WI38 (cell line): ENCODE results near the gene OSMR.

Source experiments
- H3K4me3 ChIP-seq: 2 replicates; pipeline ENCODE4 v1.5.1; 2011; ENCODE audit warnings: low read depth, mild to moderate bottlenecking, control low read depth, low read length
- TF ChIP-seq, protein P1 (sequence below): IDR thresholded peaks from 2 replicates; pipeline ENCODE4 v1.5.1; 2012; ENCODE audit warnings: low read depth, mild to moderate bottlenecking, control low read depth, low read length

Gene OSMR

DNA sequence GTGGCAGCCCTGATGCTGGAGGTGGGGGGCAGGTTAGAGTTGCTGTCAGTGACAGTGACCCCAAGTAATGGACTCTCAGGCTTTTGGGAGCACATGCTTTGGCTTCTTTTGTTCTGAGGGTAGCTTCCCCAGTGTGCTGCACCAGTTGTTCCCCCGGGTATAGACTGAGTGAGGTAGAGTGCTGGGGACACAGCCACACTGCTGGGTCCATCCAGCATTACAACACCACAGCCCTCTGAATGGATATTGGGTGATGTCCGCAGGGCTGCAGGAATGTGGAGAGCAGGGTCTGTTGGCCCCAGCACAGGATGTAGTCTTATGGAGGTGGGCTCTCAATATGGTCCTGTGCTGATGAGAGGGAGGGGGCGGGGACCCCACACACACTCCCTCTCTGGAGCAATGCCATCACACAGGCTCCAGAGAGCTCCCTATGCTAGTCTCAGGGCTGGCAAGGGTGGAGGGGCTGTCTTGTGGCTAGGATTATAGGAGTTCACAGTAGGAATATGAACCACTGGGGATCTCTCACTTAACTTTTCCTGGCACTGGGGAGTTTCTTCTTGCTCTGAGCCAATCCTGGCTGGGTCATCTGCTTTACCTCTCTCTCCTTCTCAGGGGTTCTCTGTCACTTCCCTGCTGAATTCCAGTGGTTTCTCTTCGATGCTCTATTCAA lies 20.7 kb downstream of the OSMR start:
- TF ChIP-seq, protein P1, sequence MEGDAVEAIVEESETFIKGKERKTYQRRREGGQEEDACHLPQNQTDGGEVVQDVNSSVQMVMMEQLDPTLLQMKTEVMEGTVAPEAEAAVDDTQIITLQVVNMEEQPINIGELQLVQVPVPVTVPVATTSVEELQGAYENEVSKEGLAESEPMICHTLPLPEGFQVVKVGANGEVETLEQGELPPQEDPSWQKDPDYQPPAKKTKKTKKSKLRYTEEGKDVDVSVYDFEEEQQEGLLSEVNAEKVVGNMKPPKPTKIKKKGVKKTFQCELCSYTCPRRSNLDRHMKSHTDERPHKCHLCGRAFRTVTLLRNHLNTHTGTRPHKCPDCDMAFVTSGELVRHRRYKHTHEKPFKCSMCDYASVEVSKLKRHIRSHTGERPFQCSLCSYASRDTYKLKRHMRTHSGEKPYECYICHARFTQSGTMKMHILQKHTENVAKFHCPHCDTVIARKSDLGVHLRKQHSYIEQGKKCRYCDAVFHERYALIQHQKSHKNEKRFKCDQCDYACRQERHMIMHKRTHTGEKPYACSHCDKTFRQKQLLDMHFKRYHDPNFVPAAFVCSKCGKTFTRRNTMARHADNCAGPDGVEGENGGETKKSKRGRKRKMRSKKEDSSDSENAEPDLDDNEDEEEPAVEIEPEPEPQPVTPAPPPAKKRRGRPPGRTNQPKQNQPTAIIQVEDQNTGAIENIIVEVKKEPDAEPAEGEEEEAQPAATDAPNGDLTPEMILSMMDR, result no peak
- H3K4me3 ChIP-seq, result no peak overlapping the region

GRCh38 chr5:38867032-38867398 lies 21.2 kb downstream of the OSMR start:
- no peak overlapping the region for H3K4me3 ChIP-seq
- TF ChIP-seq, protein P1, result no peak

DNA sequence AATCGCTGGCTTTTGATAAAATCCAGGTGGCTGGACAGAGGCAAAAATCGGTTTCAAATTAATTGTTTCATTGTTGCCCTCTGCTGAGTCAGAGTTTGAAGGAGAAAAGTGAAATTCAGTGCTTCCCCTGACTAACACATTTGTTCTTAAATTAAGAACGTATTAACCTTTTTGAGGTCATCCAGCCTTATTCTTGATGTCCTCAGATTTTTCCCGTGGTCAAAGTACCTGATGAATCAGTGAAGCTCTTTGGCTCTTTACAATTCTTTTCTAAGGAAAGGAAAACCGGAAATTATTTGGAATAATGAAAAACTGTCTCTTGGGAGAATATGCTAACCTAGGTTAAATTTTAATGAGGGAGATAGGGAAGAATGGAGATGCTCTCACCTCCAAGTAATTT lies 21.6 kb downstream of the OSMR start:
- no peak overlapping the region for H3K4me3 ChIP-seq
- TF ChIP-seq, protein P1, result no peak

DNA sequence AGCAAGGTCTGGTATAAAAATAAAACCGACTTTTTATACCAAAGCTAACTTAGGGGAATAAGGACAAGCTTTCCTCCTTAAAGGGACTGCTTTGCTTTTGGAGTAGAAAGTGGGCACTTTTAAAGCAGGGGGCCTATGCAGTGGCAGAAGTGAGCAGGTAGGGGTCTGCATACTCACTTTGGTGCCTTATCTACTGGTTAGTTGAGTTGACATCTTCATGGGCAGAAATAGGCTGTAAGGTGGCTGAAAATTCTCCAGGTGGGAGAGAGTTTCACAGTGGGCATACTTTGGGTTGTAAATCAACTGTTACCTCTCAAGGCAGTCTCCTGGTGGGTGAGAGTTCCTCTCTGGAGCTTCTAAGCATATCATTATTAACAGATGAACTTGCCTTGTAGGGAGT lies 24.8 kb downstream of the OSMR start:
- TF ChIP-seq, protein P1, result no peak
- no peak overlapping the region for H3K4me3 ChIP-seq

- TF ChIP-seq, protein P1, result no peak
- H3K4me3 ChIP-seq, result no peak overlapping the region
These were observed 25.3 kb downstream of the OSMR start for GRCh38 chr5:38871058-38871605.

- TF ChIP-seq, protein P1, result no peak
- no peak overlapping the region for H3K4me3 ChIP-seq
These were observed 26.2 kb downstream of the OSMR start for GRCh38 chr5:38871790-38872551.

DNA sequence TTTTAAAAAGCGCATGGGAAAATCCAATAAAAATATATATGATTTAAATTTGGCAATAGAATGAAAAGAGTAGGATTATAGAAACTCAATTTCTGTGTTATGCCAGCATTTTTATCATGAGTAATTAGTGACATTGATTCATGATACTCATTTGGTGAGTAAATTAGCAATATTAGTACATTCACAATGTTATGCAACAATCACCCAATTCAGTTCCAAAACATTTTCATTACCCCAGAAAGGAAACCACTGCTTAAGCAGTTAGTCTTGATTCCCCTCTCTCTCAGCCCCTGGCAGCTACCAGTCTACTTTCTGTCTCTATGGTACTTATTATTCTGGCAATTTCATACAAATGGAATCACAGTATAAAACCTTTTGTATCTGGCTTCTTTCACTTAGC lies 27.0 kb downstream of the OSMR start:
- TF ChIP-seq, protein P1, result no peak
- H3K4me3 ChIP-seq, result no peak overlapping the region
